ENCODE data around the gene RBM5.

Gene RBM5

GRCh38 chr3:50122071-50122470, 33.4 kb downstream of the RBM5 start:
- no peak for DNase-seq

GRCh38 chr3:50122661-50123391, 34.1 kb downstream of the RBM5 start:
- no peak for DNase-seq

GRCh38 chr3:50123394-50124051, 34.8 kb downstream of the RBM5 start:
- DNase-seq, result no peak

- DNase-seq, result no peak
Measured at GRCh38 chr3:50124052-50124799, 35.5 kb downstream of the RBM5 start.

- no peak for DNase-seq
Measured at GRCh38 chr3:50124800-50125178, 36.1 kb downstream of the RBM5 start.

- DNase-seq, result no peak
Measured at GRCh38 chr3:50125541-50126286, 37.0 kb downstream of the RBM5 start.

GRCh38 chr3:50126287-50127211, 37.8 kb downstream of the RBM5 start:
- no peak for DNase-seq

- no peak for DNase-seq
Measured at GRCh38 chr3:50127251-50127691, 38.6 kb downstream of the RBM5 start.

GRCh38 chr3:50128001-50128400, 39.3 kb downstream of the RBM5 start:
- no peak for DNase-seq

- no peak for DNase-seq
Measured at GRCh38 chr3:50130436-50130835, 41.7 kb downstream of the RBM5 start.

GRCh38 chr3:50132421-50133282, 43.9 kb downstream of the RBM5 start:
- DNase-seq, result no peak

- DNase-seq, result no peak
Measured at GRCh38 chr3:50133283-50133615, 44.5 kb downstream of the RBM5 start.

GRCh38 chr3:50134367-50134766, 45.6 kb downstream of the RBM5 start:
- no peak for DNase-seq

- DNase-seq, result no peak
Measured at GRCh38 chr3:50135964-50136363, 47.2 kb downstream of the RBM5 start.

- no peak for DNase-seq
Measured at GRCh38 chr3:50136714-50137405, 48.1 kb downstream of the RBM5 start.

GRCh38 chr3:50137531-50137930, 48.8 kb downstream of the RBM5 start:
- no peak for DNase-seq

GRCh38 chr3:50138266-50139200, 49.8 kb downstream of the RBM5 start:
- DNase-seq, result peak; percentile 36

- no peak for DNase-seq
Measured at GRCh38 chr3:50139308-50139707, 50.6 kb downstream of the RBM5 start.

GRCh38 chr3:50139718-50140423, 51.2 kb downstream of the RBM5 start:
- peak; percentile 26 for DNase-seq
